ENCODE results near the gene ADCY3. TPM values are rescaled to one million over a fixed set of nuclear protein-coding genes. Genes with fewer than 3 reads are reported as not detected.

Gene ADCY3
- total and polyA plus RNA-seq, 2 of the 13 experiments (the other 11 are each of a cell fraction or from before 2014, with no cell fraction given), result 0.11 to 0.61 TPM

DNA sequence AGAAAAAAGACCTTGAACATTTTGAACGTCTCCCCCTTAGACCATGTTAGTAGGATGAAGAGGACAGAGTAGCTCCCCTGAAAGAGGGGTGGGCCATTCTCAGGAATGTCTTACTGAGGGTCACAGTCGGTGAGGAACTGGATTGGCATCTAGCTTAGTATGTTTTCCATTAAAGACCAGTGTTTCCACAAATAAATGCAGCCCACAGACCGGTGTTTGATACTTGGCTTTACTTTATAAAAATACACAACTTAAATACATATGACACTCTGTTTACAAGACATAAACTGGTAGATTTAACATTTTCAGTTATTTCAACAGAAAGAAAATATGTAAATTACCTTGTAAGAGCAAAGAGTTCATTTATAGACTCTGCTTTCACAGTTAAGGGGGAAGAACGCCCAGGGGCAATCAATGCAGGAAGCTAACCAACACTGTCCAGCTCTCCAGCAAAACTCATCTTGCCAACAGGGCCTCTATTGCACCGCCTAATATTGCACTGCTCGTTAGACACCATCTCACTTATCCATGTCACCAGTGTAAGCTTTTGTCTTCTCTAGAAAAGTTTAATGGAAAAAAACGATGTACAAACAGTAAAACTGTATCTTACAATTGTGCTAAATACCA is 23.5 kb upstream of the ADCY3 start:
- FAIRE-seq (no peak), DNase-seq (ENCODE audit: low spot score) (no peak), ATAC-seq (no peak)
- 86% methylated on average over 7 of the region's 7 CpGs for WGBS (ENCODE audit: low lambda C conversion rate)
- H3K27ac ChIP-seq (ENCODE audit: extremely low read length, insufficient read depth, low read length), result no peak overlapping the region
- no peaks in the 10 kb centered on the region; the same call in 1 of the 2 replicates for H4K20me1 ChIP-seq (ENCODE audit: insufficient read depth, low read length)
- in situ Hi-C loops (cut with HindIII; ENCODE audit: extremely low pct_ligation_motif_present, low pct_unique_long_range_greater_than_20kb), result no loop called here
- no peaks in the 10 kb centered on the region for H3K4me1 ChIP-seq (ENCODE audit: insufficient read depth, low read length)
- ChIA-PET POLR2A (interaction anchor here (0.7 kb wide), 1 partner anchor 43 kb away, joined by 4 read pairs; no protein-coding TSS in a partner anchor), CTCF (ENCODE audit: low intra/inter-chr PET ratio, low total read pairs) (no interaction called here)
- H3K4me3 ChIP-seq (replicated peaks in 1 of 3; ENCODE audit: insufficient read depth in 1 of 3, low read depth in 2 of 3, low read length in 3 of 3), result no peak overlapping the region
- no TSS peak for BruUV-seq (replicated peaks)
- intact Hi-C loops (cut with micrococcal nuclease; ENCODE audit: unreplicated experiment), result no loop called here
- no peak for TF ChIP-seq ZBTB20 (CRISPR knock-in tag; IDR thresholded peaks at IDR 0.05; ENCODE audit: borderline replicate concordance, low read depth)
- TF ChIP-seq ZNF30 (CRISPR knock-in tag; IDR thresholded peaks at IDR 0.05), result no peak
- no peak for TF ChIP-seq SMAD1 (CRISPR knock-in tag; IDR thresholded peaks at IDR 0.05; ENCODE audit: borderline replicate concordance, low read depth)
- no peak for TF ChIP-seq ZNF501 (CRISPR knock-in tag; IDR thresholded peaks at IDR 0.05)
- peaks cover 0 to 16% of the 10 kb centered on the region in 2 experiments for H3K36me3 ChIP-seq (replicated peaks in 1 of 2; ENCODE audit: control insufficient read depth in 1 of 2, insufficient read depth in 2 of 2, low read length in 2 of 2)
- no peaks in the 10 kb centered on the region for H3K79me2 ChIP-seq (ENCODE audit: insufficient read depth, low read length)
- 0 out of 5 replicates have a peak, but pooled peaks cover 0 to 2% of the 10 kb centered on the region in 2 experiments for H3K27me3 ChIP-seq (ENCODE audit: control insufficient read depth in 1 of 2, insufficient read depth in 2 of 2, low read length in 2 of 2)
- no peak overlapping the region for H3K9ac ChIP-seq (ENCODE audit: insufficient read depth, low read depth, low read length)
- no peak overlapping the region for H3K4me2 ChIP-seq (ENCODE audit: low read depth, low read length)
- H3K9me3 ChIP-seq (ENCODE audit: low read length), result no peaks in the 10 kb centered on the region
- H2AFZ ChIP-seq (ENCODE audit: low read length), result no peak overlapping the region

DNA sequence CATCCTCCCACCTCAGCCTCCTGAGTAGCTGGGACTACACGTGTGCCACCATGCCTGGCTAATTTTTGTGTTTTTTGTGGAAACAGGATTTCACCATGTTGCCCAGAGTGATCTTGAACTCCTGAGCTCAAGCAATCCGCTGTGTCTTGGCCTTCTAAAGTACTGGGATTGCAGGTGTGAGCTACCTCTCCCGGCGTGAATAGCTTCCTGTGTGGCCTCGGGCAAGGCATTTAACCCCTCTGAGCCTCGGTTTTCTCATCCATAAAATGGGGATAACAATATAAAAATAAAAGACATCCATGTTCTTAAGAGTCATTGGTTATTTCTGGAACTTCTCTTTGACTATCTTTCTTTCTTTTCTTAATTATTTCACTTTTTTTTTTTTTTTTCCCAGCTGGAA is 19.3 kb upstream of the ADCY3 start:
- Histone ChIP-seq H3K4me3 (replicated peaks in 1 of 3; ENCODE audit: insufficient read depth in 1 of 3, low read depth in 2 of 3, low read length in 3 of 3) (no peak overlapping the region), H2AFZ (ENCODE audit: low read length) (no peak overlapping the region), H3K79me2 (ENCODE audit: insufficient read depth, low read length) (no peaks in the 10 kb centered on the region), H3K4me1 (ENCODE audit: insufficient read depth, low read length) (peaks cover 9% of the 10 kb centered on the region), H3K4me2 (ENCODE audit: low read depth, low read length) (no peak overlapping the region), H3K36me3 (replicated peaks in 1 of 2; ENCODE audit: control insufficient read depth in 1 of 2, insufficient read depth in 2 of 2, low read length in 2 of 2) (no peaks in the 10 kb centered on the region), H3K9me3 (ENCODE audit: low read length) (no peaks in the 10 kb centered on the region), H4K20me1 (ENCODE audit: insufficient read depth, low read length) (no peaks in the 10 kb centered on the region), H3K27ac (ENCODE audit: extremely low read length, insufficient read depth, low read length) (no peak overlapping the region), H3K27me3 (ENCODE audit: control insufficient read depth in 1 of 2, insufficient read depth in 2 of 2, low read length in 2 of 2) (0 out of 5 replicates have a peak, but pooled peaks cover 0 to 2% of the 10 kb centered on the region in 2 experiments), H3K9ac (ENCODE audit: insufficient read depth, low read depth, low read length) (no peak overlapping the region)
- DNase-seq (ENCODE audit: low spot score), result no peak
- in situ Hi-C loops (cut with HindIII; ENCODE audit: extremely low pct_ligation_motif_present, low pct_unique_long_range_greater_than_20kb), result no loop called here
- WGBS (ENCODE audit: low lambda C conversion rate), result 22% methylated on average over 6 of the region's 6 CpGs
- TF ChIP-seq ZNF629 (CRISPR knock-in tag; conservative IDR thresholded peaks at IDR 0.05) (peak; percentile 78), MAFF (IDR thresholded peaks at IDR 0.05; ENCODE audit: low read depth, low read length) (no peak)
- FAIRE-seq, result no peak
- POLR2A ChIA-PET, result no interaction called here
- no peak for ATAC-seq
- CTCF ChIA-PET (ENCODE audit: low intra/inter-chr PET ratio, low total read pairs), result no interaction called here
- intact Hi-C loops (cut with micrococcal nuclease; ENCODE audit: unreplicated experiment), result no loop called here
- BruUV-seq (replicated peaks), result no TSS peak

Measured in HepG2 (cell line).